HG03439 (cell line): ENCODE results near the gene NBDY.
A peak's percentile ranks its signal among the peaks of the same experiment; 100 is the strongest.
"Not testable (repeated sequence)": the region's sequence is repeated elsewhere in the genome, so short reads cannot be mapped to it uniquely, and the experiment has no call there.

ENCODE experiments used
- ATAC-seq: cut with Tn5 transposase; IDR thresholded peaks from one replicate; pipeline ENCODE4 v1.9.1; 2021; ENCODE audit warnings: mild to moderate bottlenecking, moderate library complexity; ENCODE audit not compliant: unreplicated experiment

The NBDY gene

DNA sequence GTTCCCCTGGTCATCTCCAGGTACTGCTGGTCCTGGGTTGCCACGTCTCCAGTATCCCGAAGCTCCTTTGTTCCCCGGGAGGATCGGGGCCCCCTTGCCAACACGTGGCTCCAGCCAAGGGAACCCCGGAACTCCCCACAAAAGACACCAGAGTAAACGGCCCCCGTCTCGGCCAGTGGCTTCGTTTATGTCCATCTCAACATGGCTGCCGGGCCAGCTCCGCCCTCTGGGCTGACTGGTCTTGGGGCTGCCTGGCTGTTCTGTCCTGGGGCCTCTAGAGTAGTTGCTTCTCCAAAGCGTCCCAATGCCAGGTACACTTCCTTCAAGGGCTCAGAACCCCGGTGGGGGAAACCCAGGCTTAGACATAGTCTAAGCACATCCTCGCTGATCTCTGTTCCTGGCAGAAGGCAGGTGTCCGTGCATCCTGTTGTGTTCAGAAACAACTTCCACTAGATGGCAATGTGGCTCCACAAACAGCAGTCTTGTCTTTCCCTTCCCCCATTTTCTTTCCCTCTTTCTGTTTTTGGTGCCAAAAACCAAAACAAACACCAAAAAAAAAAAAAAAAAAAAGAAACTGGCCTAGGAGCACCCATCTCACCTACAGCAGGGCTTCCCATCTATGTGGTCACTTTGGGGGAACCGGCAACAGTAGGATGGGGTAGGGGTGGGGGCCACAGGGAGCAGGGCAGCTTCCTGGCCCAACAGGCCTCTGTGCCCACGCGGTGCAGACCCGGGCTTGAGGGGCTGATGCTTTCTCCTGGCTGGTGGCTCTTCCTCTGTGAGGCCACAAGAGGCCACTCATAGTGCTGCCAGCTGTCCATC lies 35.3 kb downstream of the NBDY start:
- peak; percentile 74 for ATAC-seq

DNA sequence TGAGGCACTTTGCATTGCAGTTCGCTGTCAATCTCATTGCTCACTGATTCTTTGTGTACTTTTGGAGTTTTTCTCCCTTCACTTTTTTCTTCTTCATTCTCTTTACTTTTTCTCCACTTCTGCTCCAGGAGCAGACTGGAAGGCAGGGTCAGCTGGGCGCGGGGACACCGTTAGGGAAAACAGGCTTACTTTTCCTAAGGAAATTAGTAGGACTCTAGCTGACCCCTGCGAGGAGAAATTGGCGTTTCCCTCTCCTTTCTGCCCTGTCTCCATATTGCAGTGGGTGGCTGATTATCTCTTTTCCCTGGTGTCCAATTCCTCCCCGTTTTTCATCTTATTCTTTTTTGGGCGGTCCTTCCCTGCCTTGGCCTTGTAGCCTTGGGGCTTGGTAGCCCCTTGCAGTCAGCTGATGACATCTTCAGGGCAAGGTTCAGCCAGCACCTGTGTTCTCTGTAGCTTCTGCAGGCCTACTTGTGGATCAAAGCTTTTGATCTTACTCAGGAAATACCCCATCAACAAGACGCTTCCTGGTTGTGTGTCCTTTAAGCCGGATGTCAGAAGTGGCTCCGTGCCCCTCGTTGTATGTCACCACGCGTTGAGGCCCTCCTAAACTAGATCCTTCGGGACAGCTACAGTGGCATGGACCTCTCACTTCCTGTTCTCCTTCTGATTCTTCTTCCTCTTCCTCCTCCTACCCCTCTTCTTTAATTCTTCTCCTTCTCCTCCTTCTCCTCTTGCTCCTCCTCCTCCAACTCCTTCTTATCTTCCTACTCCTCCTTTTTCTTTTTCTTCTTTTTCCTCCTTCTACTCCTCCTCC lies 36.1 kb downstream of the NBDY start:
- ATAC-seq = no peak

DNA sequence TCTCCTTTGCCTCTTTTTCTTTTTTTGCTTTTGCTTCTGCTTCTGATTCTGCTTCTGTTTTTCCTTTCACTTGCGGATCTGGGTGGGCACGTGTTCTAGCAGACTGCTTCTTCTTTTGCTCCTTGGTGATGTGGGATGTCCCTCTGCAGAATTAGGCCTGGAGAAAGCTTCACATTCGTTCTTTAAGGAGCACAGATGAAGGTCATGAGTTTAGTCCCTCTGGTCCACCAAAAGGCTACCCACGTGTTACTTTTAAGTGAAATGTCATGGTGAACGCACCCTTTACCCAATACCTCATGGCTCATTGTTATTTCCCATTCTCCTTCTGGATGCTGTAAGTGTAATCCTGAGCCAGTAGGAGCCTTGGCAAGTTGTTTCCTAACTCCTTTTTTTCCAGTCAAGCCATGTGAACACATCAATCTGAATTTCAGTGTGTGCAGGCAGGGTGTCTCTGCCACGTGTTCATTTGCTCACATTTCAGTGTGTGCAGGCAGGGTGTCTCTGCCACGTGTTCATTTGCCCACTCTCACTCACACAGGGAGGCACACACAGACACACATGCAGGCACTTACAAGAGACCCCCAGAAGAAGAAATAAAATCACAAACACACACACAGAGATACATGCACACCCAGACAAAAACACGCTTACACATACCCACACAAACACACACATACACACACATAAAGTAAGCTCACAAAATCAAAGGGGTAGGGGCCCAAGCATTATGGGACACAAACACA lies 36.9 kb downstream of the NBDY start:
- no peak for ATAC-seq

DNA sequence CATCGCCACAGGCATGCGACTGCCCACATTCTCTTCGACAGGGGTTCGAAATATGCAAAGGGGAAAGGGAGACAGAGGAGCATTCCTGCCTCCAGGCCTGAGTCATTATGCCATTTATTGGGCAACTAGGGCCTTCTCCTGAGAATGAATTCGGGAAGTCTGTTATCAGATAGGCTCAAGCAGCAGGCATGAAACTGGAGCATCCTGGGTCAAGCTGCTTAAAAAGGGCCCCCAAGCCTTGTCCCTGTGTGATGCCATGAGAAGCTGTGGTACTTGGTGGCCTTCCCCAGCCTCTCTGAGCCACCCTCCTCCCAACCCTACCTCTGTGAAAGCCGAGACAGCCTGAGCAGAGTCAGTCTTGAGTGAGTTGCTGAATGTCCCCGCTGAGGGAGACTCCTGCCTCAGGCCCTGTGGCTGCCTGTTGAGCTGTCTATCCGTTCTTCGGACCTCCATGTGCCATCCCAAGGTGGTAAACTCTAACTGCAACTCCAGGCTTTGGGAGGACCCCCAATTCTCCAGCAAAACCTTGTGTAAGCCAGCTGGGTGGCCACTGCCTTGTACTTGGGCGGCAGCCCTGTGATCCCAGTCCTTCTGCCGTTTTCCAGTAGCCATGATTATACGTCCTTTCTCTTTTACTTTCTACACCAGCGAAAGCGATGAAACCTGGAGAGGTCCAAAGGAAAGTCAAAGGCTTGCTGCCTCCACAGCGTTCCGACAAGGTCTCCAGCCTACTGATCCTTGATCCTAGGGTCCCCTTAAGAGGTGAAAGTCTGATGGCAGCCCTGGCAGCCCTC lies 37.7 kb downstream of the NBDY start:
- no peak for ATAC-seq

DNA sequence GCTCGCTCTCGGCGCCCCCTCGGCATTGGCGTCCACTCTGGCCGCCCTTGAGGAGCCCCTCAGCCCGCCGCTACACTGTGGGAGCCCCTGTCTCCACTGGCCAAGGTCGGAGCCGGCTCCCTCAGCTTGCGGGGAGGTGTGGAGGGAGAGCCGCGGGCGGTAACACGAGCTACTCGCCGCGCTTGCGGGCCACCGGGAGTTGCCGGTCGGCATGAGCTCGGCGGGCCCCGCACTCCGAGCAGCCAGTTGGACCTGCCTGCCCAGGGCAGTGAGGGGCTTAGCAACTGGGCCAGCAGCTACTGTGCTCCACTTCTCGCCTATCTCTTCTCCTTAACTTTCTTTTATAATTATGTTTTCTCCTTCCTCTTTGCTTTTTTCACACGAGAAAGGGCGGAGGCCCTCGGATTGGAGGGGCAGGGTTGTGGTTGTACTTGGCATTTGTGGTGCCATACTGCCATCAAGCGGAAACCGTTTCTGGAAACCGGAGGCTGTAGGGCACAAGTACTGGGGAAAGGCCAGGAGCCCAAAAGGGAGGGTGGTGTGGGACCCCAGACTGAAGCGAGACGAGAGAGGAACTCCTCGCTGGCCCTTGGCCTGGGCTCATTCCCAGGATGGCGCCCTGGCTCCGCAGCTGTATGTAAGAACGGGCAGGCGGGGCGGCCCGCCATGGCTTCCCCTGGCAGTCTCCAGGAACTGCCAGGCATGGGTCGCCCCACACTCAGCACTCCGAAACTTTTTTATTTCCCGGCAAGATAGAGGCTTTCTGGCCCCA lies 38.5 kb downstream of the NBDY start:
- not testable (repeated sequence) for ATAC-seq

DNA sequence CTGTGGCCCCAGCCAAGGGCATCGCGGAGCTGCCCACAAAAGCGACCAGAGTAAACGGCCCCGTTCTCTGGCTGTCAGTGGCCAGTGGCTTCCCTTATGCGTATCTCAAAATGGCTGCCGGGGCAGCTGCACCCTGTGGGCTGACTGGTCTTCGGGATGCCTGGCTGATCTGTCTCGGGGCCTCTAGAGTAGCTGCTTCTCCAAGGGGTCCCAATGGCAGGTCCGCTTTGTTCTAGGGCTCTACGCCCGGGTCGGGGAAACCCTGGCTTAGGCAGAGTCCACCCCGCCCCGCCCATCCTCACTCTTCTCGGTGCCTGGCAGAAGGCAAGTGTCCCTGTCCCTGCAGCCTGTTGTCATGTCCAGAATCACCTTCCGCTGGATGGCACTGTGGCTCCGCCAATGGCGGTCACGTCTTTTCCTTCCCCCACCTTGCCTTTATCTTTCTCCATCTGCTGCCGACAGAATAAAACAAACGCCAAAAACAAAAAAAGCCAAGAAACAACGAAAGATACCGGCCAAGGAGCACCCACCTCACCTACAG lies 39.1 kb downstream of the NBDY start:
- not testable (repeated sequence) for ATAC-seq

DNA sequence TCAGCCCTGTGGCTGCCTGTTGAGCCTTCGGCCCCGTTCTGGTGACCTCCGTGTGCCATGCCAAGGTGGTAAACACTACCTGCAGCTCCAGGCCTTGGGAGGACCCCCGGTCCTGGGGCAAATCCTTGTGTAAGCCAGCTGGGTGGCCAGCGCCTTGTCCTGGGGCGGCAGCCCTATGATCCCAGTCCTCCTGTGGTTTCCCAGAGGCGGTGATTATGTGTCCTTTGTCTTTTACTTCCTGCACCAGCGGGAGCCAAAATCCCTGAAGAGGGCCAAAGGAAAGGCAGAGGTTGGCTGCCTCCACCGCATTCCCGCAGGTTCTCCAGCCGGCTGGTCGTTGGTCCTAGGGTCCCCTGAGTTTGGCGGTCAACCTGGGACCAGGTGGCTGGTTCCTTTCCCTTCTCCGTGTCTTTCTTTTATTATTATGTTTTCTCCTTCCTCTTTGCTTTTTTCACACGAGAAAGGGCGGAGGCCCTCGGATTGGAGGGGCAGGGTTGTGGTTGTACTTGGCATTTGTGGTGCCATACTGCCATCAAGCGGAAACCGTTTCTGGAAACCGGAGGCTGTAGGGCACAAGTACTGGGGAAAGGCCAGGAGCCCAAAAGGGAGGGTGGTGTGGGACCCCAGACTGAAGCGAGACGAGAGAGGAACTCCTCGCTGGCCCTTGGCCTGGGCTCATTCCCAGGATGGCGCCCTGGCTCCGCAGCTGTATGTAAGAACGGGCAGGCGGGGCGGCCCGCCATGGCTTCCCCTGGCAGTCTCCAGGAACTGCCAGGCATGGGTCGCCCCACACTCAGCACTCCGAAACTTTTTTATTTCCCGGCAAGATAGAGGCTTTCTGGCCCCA lies 43.9 kb downstream of the NBDY start:
- ATAC-seq = not testable (repeated sequence)

DNA sequence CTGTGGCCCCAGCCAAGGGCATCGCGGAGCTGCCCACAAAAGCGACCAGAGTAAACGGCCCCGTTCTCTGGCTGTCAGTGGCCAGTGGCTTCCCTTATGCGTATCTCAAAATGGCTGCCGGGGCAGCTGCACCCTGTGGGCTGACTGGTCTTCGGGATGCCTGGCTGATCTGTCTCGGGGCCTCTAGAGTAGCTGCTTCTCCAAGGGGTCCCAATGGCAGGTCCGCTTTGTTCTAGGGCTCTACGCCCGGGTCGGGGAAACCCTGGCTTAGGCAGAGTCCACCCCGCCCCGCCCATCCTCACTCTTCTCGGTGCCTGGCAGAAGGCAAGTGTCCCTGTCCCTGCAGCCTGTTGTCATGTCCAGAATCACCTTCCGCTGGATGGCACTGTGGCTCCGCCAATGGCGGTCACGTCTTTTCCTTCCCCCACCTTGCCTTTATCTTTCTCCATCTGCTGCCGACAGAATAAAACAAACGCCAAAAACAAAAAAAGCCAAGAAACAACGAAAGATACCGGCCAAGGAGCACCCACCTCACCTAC lies 44.5 kb downstream of the NBDY start:
- not testable (repeated sequence) for ATAC-seq

DNA sequence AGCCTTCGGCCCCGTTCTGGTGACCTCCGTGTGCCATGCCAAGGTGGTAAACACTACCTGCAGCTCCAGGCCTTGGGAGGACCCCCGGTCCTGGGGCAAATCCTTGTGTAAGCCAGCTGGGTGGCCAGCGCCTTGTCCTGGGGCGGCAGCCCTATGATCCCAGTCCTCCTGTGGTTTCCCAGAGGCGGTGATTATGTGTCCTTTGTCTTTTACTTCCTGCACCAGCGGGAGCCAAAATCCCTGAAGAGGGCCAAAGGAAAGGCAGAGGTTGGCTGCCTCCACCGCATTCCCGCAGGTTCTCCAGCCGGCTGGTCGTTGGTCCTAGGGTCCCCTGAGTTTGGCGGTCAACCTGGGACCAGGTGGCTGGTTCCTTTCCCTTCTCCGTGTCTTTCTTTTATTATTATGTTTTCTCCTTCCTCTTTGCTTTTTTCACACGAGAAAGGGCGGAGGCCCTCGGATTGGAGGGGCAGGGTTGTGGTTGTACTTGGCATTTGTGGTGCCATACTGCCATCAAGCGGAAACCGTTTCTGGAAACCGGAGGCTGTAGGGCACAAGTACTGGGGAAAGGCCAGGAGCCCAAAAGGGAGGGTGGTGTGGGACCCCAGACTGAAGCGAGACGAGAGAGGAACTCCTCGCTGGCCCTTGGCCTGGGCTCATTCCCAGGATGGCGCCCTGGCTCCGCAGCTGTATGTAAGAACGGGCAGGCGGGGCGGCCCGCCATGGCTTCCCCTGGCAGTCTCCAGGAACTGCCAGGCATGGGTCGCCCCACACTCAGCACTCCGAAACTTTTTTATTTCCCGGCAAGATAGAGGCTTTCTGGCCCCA lies 49.3 kb downstream of the NBDY start:
- ATAC-seq = not testable (repeated sequence)

DNA sequence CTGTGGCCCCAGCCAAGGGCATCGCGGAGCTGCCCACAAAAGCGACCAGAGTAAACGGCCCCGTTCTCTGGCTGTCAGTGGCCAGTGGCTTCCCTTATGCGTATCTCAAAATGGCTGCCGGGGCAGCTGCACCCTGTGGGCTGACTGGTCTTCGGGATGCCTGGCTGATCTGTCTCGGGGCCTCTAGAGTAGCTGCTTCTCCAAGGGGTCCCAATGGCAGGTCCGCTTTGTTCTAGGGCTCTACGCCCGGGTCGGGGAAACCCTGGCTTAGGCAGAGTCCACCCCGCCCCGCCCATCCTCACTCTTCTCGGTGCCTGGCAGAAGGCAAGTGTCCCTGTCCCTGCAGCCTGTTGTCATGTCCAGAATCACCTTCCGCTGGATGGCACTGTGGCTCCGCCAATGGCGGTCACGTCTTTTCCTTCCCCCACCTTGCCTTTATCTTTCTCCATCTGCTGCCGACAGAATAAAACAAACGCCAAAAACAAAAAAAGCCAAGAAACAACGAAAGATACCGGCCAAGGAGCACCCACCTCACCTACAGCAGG lies 50.0 kb downstream of the NBDY start:
- ATAC-seq = not testable (repeated sequence)

DNA sequence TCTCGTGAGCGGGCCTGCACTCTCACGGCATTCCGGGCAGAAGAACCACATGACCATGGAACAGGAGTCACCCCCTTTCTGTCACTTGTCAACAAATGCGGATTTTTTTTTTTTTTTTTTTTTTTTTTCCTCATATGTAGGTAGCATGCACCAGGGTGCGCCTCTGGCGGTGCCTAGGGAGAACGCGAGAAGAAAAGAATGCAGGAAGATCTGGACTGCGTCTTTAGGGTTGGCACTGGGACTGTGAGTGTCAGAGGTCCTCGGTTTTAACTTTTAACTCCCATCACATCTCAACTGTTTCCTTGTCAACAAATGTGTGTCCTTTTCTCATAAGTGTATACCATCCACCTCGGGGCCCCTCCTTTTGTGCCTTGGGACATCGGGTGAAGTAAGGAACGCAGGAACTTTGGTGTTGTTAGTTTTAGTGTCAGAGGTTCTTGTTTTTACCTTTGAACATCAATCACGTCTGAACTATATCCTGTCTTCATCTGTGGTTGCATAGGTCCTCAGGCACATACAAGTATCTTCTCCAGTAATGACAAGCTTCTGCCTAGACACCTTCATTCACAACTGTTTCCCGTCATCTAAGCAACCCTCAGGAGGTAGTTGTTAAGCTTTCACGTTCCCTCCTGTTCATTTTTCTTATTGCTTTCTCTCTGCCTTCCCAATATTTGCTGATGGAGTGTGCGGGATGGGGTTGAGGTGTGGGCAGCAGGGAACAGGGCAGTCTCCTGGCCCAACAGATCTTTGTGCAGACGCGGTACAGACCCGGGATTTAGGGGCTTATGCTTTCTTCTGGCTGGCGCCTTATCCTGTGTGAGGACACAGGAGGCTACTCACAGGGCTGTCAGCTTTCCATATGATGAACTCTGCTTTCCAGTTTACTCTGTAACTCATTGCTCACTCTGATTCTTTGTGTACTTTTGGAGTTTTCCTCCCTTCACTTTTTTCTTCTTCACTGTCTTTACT lies 51.9 kb downstream of the NBDY start:
- ATAC-seq = not testable (repeated sequence)

DNA sequence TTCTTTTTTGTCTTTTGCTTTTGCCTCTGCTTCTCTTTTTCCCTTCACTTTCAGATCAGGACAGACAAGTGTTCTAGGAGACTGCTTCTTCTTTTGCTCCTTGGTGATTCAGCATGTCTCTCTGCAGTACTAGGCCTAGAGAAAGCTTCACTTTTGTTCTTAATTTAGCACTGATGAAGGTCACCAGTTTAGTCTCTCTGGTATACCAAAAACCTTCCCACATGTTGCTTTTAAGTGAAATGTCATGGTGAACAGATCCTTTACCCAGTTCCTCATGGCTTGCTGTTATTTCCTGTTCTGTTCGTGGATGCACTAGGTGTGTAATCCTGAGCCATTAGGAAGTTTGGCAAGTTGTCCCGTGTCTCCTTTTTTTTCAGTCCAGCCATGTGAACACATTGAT lies 53.3 kb downstream of the NBDY start:
- ATAC-seq = no peak

DNA sequence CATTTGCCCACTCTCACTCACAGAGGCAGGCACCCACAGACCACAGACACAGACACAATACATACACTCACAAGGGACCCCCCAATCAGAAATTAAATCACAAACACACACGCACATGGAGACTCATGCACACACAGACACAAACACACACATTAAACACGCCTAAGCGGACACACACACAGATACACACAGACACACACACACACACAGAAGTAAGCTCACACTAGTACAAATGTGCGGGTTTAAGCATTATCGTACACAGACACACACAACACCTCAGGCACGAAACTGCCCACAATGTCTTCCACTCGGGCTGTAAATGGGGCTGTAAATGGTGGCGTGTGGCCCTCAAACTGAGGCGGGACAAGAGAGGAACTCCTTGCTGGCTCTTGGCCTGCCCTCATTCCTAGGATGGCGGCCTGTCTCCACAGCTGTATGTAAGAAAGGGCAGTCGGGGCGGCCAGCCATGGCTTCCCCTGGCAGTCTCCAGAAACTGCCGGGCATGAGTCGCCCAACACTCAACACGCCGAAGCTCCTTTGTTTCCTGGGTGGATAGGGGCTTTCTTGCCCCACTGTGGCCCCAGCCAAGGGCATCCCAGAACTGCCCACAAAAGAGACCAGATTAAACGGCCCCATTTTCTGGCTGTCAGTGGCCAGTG lies 53.9 kb downstream of the NBDY start:
- no peak for ATAC-seq

DNA sequence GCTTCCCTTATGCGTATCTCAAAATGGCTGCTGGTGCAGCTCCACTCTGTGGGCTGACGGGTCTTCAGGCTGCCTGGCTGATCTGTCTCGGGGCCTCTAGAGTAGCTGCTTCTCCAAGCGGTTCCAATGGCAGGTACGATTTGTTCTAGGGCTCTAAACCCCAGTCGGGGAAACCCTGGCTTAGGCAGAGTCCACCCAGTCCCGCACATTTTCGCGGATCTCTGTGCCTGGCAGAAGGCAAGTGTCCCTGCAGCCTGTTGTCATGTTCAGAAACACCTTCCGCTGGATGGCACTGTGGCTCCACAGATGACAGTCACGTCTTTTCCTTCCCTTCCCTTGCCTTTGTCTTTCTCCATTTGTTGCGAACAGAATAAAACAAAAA lies 54.4 kb downstream of the NBDY start:
- ATAC-seq = no peak

DNA sequence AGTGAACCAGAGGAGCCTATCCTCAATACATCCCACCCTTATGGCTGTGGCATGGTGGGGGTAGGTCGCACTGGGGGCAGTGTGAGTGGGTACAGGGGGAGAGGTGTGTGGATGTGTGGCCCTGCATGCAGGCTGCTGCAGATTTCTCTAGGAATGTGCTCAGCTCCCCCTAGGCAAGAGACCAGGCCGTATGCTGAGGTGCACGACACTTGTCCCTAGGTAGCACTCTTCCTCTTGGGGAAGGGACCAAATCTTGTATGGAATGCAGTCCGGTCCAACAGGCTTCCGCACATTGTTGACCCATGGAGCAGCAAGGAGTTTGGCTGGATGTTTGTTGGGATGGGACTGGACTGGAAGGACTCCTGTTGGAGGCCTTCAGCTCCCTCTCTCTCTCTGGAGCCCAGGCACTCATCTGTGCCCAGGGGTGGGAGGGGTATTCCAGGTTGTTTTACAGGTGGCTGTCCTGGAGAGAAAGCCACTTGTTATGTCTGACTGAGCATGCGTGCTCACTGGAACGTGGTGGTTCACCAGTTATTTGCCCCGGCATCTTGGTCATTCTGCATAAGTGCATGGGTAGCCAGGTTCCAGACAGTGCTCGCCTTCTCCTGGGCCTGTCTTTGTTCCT lies 55.1 kb downstream of the NBDY start:
- ATAC-seq = no peak
